ENCODE measurements around the gene BMP8A.

BMP8A gene

GRCh38 chr1:39554277-39554676, 62.8 kb downstream of the BMP8A start:
- H3K9ac ChIP-seq (ENCODE audit: low read length) = no peak overlapping the region
- no peak overlapping the region for H3K4me3 ChIP-seq (ENCODE audit: low read length)
- H3K4me1 ChIP-seq (ENCODE audit: low read length) = no peaks in the 10 kb centered on the region
- H3K79me2 ChIP-seq (ENCODE audit: low read length) = no peaks in the 10 kb centered on the region
- H3K27ac ChIP-seq (ENCODE audit: low read length) = no peak overlapping the region
- no peaks in the 10 kb centered on the region for H3K9me3 ChIP-seq (ENCODE audit: insufficient read depth, low read length)
- H3K4me2 ChIP-seq (ENCODE audit: low read length) = no peak overlapping the region
- peaks cover 17% of the 10 kb centered on the region for H3K36me3 ChIP-seq (replicated peaks; ENCODE audit: low read depth, low read length)
- H3K27me3 ChIP-seq (ENCODE audit: low read depth, low read length) = no peaks in the 10 kb centered on the region
- no peak overlapping the region for H2AFZ ChIP-seq (ENCODE audit: low read depth, low read length)
- TF ChIP-seq EZH2phosphoT487 (IDR thresholded peaks at IDR 0.05; ENCODE audit: low read depth) = no peak
- no peak for TF ChIP-seq CTCF (IDR thresholded peaks at IDR 0.05; ENCODE audit: low read depth, low read length)
- H4K20me1 ChIP-seq (ENCODE audit: insufficient read depth, low read length) = no peaks in the 10 kb centered on the region

GRCh38 chr1:39561279-39561678, 69.8 kb downstream of the BMP8A start:
- no peak for TF ChIP-seq EZH2phosphoT487 (IDR thresholded peaks at IDR 0.05; ENCODE audit: low read depth)
- no peaks in the 10 kb centered on the region for H3K4me1 ChIP-seq (ENCODE audit: low read length)
- no peak overlapping the region for H2AFZ ChIP-seq (ENCODE audit: low read depth, low read length)
- no peaks in the 10 kb centered on the region for H3K9me3 ChIP-seq (ENCODE audit: insufficient read depth, low read length)
- peaks cover 62% of the 10 kb centered on the region for H3K36me3 ChIP-seq (replicated peaks; ENCODE audit: low read depth, low read length)
- no peak overlapping the region for H3K4me3 ChIP-seq (ENCODE audit: low read length)
- H3K27ac ChIP-seq (ENCODE audit: low read length) = no peak overlapping the region
- H3K4me2 ChIP-seq (ENCODE audit: low read length) = no peak overlapping the region
- H3K27me3 ChIP-seq (ENCODE audit: low read depth, low read length) = no peaks in the 10 kb centered on the region
- peaks cover 4% of the 10 kb centered on the region; the same call in 1 of the 2 replicates for H3K79me2 ChIP-seq (ENCODE audit: low read length)
- no peak overlapping the region for H3K9ac ChIP-seq (ENCODE audit: low read length)
- peaks cover 6% of the 10 kb centered on the region for H4K20me1 ChIP-seq (ENCODE audit: insufficient read depth, low read length)

GRCh38 chr1:39562886-39563285, 71.5 kb downstream of the BMP8A start:
- H3K27ac ChIP-seq (ENCODE audit: low read length) = no peak overlapping the region
- peaks cover 6% of the 10 kb centered on the region for H4K20me1 ChIP-seq (ENCODE audit: insufficient read depth, low read length)
- no peak overlapping the region for H3K9ac ChIP-seq (ENCODE audit: low read length)
- no peak overlapping the region for H3K4me3 ChIP-seq (ENCODE audit: low read length)
- H3K4me2 ChIP-seq (ENCODE audit: low read length) = no peak overlapping the region
- peaks cover 78% of the 10 kb centered on the region for H3K36me3 ChIP-seq (replicated peaks; ENCODE audit: low read depth, low read length)
- H3K79me2 ChIP-seq (ENCODE audit: low read length) = peaks cover 4% of the 10 kb centered on the region; the same call in 1 of the 2 replicates
- H3K9me3 ChIP-seq (ENCODE audit: insufficient read depth, low read length) = no peaks in the 10 kb centered on the region
- H3K27me3 ChIP-seq (ENCODE audit: low read depth, low read length) = no peaks in the 10 kb centered on the region
- no peaks in the 10 kb centered on the region for H3K4me1 ChIP-seq (ENCODE audit: low read length)
- no peak overlapping the region for H2AFZ ChIP-seq (ENCODE audit: low read depth, low read length)
- TF ChIP-seq CTCF (IDR thresholded peaks at IDR 0.05; ENCODE audit: low read depth, low read length) (no peak), EZH2phosphoT487 (IDR thresholded peaks at IDR 0.05; ENCODE audit: low read depth) (no peak)

GRCh38 chr1:39563669-39564068, 72.2 kb downstream of the BMP8A start:
- Histone ChIP-seq H3K9ac (ENCODE audit: low read length) (no peak overlapping the region), H2AFZ (ENCODE audit: low read depth, low read length) (no peak overlapping the region), H3K27ac (ENCODE audit: low read length) (no peak overlapping the region), H3K4me1 (ENCODE audit: low read length) (no peaks in the 10 kb centered on the region), H3K79me2 (ENCODE audit: low read length) (peaks cover 4% of the 10 kb centered on the region; the same call in 1 of the 2 replicates), H3K9me3 (ENCODE audit: insufficient read depth, low read length) (no peaks in the 10 kb centered on the region), H3K4me2 (ENCODE audit: low read length) (no peak overlapping the region), H3K4me3 (ENCODE audit: low read length) (no peak overlapping the region), H4K20me1 (ENCODE audit: insufficient read depth, low read length) (peaks cover 6% of the 10 kb centered on the region), H3K36me3 (replicated peaks; ENCODE audit: low read depth, low read length) (peaks cover 80% of the 10 kb centered on the region), H3K27me3 (ENCODE audit: low read depth, low read length) (no peaks in the 10 kb centered on the region)
- no peak for TF ChIP-seq EZH2phosphoT487 (IDR thresholded peaks at IDR 0.05; ENCODE audit: low read depth)

GRCh38 chr1:39564340-39564739, 72.9 kb downstream of the BMP8A start:
- Histone ChIP-seq H2AFZ (ENCODE audit: low read depth, low read length) (no peak overlapping the region), H3K27ac (ENCODE audit: low read length) (no peak overlapping the region), H3K4me3 (ENCODE audit: low read length) (no peak overlapping the region), H3K27me3 (ENCODE audit: low read depth, low read length) (no peaks in the 10 kb centered on the region), H4K20me1 (ENCODE audit: insufficient read depth, low read length) (peaks cover 6% of the 10 kb centered on the region), H3K36me3 (replicated peaks; ENCODE audit: low read depth, low read length) (peaks cover 86% of the 10 kb centered on the region), H3K9me3 (ENCODE audit: insufficient read depth, low read length) (no peaks in the 10 kb centered on the region), H3K4me2 (ENCODE audit: low read length) (no peak overlapping the region), H3K79me2 (ENCODE audit: low read length) (peaks cover 7% of the 10 kb centered on the region; the same call in 1 of the 2 replicates), H3K9ac (ENCODE audit: low read length) (no peak overlapping the region), H3K4me1 (ENCODE audit: low read length) (no peaks in the 10 kb centered on the region)
- TF ChIP-seq EZH2phosphoT487 (IDR thresholded peaks at IDR 0.05; ENCODE audit: low read depth) (no peak), CTCF (IDR thresholded peaks at IDR 0.05; ENCODE audit: low read depth, low read length) (no peak)

Measured in OCI-LY3 (cell line).